ENCODE results near the gene HOXB5. TPM values are rescaled to one million over a fixed set of nuclear protein-coding genes. Genes with fewer than 3 reads are reported as not detected.

The HOXB5 gene
- total RNA-seq, 1 experiment from 2014 or later, result not detected

DNA sequence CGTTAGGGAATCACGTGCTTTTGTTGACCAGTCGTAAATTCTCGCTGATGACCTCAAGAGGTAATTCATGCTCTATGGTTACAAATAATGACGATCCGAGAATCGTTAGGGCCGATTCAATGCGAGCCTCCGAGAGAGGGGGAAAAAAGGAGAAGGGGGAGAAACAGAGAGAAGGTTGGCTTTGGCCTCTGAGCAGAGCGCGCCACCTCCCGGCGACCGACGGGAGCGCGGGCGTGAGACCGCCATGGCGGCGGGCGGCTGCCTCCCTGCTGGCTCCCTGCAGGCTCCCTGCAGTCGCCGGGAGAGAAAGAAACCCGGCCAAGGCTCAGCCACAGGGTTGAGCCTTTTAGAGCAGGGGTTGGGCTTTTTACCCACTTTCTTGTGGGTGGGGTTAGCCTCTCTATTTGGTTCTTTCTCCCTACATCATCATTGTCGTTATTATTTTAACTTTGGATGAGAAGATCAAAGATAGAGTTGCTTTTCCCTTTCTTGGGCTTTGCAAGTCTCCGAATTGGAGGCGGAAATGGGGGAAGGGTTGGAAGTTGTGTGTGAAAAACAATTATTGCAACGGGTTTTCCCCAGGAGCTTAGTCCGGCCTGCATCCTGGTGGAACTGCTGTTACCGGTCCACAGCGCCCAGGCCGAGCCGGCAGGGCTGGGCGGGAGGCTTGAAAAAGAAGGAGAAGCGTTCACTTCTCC is 410 bp upstream of the HOXB5 start:
- Mint-ChIP-seq H3K4me3 (ENCODE audit: unreplicated experiment) (no peak overlapping the region), H3K27ac (ENCODE audit: unreplicated experiment) (no peak overlapping the region), H3K4me1 (ENCODE audit: low read depth, unreplicated experiment) (peaks cover 12% of the 10 kb centered on the region), H3K9me3 (ENCODE audit: unreplicated experiment) (no peaks in the 10 kb centered on the region), H3K36me3 (ENCODE audit: insufficient read depth, unreplicated experiment) (no peaks in the 10 kb centered on the region), H3K27me3 (ENCODE audit: insufficient read depth, unreplicated experiment) (peaks cover 19% of the 10 kb centered on the region)
- H3K4me3 ChIP-seq (ENCODE audit: low read depth, low read length), result no peak overlapping the region
- H3K4me1 ChIP-seq, result peaks cover 23% of the 10 kb centered on the region
- CTCF ChIA-PET, result interaction anchor here (1.0 to 1.8 kb wide), 2 partner anchors 19 to 258 kb away, joined by 3 to 5 read pairs; no protein-coding TSS in a partner anchor
- POLR2A ChIA-PET, result no interaction called here
- peak in 1 of 2 experiments; percentile 62 for DNase-seq
- peaks cover 4% of the 10 kb centered on the region for H3K27me3 ChIP-seq (replicated peaks; ENCODE audit: control insufficient read depth, insufficient read depth, low read length)
- TF ChIP-seq, protein P1, sequence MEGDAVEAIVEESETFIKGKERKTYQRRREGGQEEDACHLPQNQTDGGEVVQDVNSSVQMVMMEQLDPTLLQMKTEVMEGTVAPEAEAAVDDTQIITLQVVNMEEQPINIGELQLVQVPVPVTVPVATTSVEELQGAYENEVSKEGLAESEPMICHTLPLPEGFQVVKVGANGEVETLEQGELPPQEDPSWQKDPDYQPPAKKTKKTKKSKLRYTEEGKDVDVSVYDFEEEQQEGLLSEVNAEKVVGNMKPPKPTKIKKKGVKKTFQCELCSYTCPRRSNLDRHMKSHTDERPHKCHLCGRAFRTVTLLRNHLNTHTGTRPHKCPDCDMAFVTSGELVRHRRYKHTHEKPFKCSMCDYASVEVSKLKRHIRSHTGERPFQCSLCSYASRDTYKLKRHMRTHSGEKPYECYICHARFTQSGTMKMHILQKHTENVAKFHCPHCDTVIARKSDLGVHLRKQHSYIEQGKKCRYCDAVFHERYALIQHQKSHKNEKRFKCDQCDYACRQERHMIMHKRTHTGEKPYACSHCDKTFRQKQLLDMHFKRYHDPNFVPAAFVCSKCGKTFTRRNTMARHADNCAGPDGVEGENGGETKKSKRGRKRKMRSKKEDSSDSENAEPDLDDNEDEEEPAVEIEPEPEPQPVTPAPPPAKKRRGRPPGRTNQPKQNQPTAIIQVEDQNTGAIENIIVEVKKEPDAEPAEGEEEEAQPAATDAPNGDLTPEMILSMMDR (IDR thresholded peaks at IDR 0.05; ENCODE audit: insufficient read depth in 1 of 2, low read depth in 1 of 2, low read length in 1 of 2, severe bottlenecking in 1 of 2, unreplicated experiment in 1 of 2), result peak; percentile 32 to 62
- intact Hi-C loops (cut with micrococcal nuclease; ENCODE audit: unreplicated experiment), result no loop called here
- H3K36me3 ChIP-seq (ENCODE audit: control insufficient read depth, insufficient read depth, low read length), result no peaks in the 10 kb centered on the region
- BruUV-seq (replicated peaks), result no TSS peak
- H3K9me3 ChIP-seq, result no peaks in the 10 kb centered on the region

DNA sequence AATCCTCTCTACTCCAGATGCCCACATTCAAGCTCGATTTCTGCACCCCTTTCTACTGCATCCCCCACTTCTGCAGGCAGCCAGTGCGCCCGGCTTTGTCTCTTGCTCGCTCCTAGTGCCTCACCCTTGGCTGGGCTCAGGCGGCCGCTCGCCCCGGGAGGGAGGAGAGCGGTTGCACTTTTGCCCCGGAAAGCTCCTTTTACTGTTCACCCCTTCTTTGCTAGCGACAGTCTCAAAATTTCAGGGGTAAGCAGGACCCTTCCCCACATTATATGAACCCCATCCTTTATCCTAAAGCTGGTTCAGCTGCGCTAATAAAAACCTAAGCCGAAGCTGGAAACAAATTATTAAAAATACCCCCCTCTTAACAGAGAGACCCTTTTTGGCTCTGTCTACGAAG is 1.0 kb downstream of the HOXB5 start:
- H3K27me3 ChIP-seq (replicated peaks; ENCODE audit: control insufficient read depth, insufficient read depth, low read length), result peaks cover 7% of the 10 kb centered on the region
- no peak overlapping the region for H3K4me3 Mint-ChIP-seq (ENCODE audit: unreplicated experiment)
- H3K36me3 Mint-ChIP-seq (ENCODE audit: insufficient read depth, unreplicated experiment), result no peaks in the 10 kb centered on the region

DNA sequence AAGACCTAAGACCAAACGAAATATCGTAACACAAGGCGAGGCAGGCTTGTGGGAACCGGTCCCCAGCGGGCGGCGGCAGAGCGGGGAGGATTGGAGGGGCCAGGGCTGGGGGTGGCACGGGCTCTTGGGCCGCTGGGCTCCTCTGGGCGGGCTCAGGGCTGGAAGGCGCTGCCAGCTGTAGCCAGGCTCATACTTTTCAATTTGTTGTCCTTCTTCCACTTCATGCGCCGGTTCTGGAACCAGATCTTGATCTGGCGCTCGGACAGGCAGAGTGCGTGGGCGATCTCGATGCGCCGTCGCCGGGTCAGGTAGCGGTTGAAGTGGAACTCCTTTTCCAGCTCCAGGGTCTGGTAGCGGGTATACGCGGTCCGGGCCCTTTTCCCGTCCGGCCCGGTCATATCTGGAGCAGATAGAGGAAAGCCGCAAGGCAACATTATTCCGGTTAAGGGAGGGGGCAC is 1.5 kb downstream of the HOXB5 start:
- Mint-ChIP-seq H3K27ac (ENCODE audit: unreplicated experiment) (no peak overlapping the region), H3K4me1 (ENCODE audit: low read depth, unreplicated experiment) (no peaks in the 10 kb centered on the region), H3K9me3 (ENCODE audit: unreplicated experiment) (no peaks in the 10 kb centered on the region), H3K36me3 (ENCODE audit: insufficient read depth, unreplicated experiment) (no peaks in the 10 kb centered on the region), H3K27me3 (ENCODE audit: insufficient read depth, unreplicated experiment) (peaks cover 18% of the 10 kb centered on the region), H3K4me3 (ENCODE audit: unreplicated experiment) (no peak overlapping the region)
- Histone ChIP-seq H3K27me3 (replicated peaks; ENCODE audit: control insufficient read depth, insufficient read depth, low read length) (peaks cover 8% of the 10 kb centered on the region), H3K4me3 (ENCODE audit: low read depth, low read length) (no peak overlapping the region), H3K4me1 (peaks cover 12% of the 10 kb centered on the region), H3K36me3 (ENCODE audit: control insufficient read depth, insufficient read depth, low read length) (no peaks in the 10 kb centered on the region), H3K9me3 (no peaks in the 10 kb centered on the region)
- intact Hi-C loops (cut with micrococcal nuclease; ENCODE audit: unreplicated experiment), result no loop called here
- ChIA-PET CTCF (interaction anchor here (0.6 to 1.3 kb wide), 4 partner anchors 92 to 287 kb away, joined by 3 to 4 read pairs (median 3); no protein-coding TSS in a partner anchor), POLR2A (no interaction called here)
- TF ChIP-seq, protein P1 (IDR thresholded peaks at IDR 0.05; ENCODE audit: insufficient read depth in 1 of 2, low read depth in 1 of 2, low read length in 1 of 2, severe bottlenecking in 1 of 2, unreplicated experiment in 1 of 2), result no peak
- DNase-seq, result no peak
- no TSS peak for BruUV-seq (replicated peaks)

More for the DNA sequence above, 1.0 kb downstream of the HOXB5 start:
- H3K9me3 Mint-ChIP-seq (ENCODE audit: unreplicated experiment), result no peaks in the 10 kb centered on the region
- Histone ChIP-seq H3K4me1 (peaks cover 16% of the 10 kb centered on the region), H3K36me3 (ENCODE audit: control insufficient read depth, insufficient read depth, low read length) (no peaks in the 10 kb centered on the region), H3K4me3 (ENCODE audit: low read depth, low read length) (no peak overlapping the region), H3K9me3 (no peaks in the 10 kb centered on the region)
- TF ChIP-seq, protein P1 (IDR thresholded peaks at IDR 0.05; ENCODE audit: insufficient read depth in 1 of 2, low read depth in 1 of 2, low read length in 1 of 2, severe bottlenecking in 1 of 2, unreplicated experiment in 1 of 2), result no peak
- CTCF ChIA-PET, result interaction anchor here (0.6 to 1.8 kb wide), 9 partner anchors 9 to 286 kb away, joined by 3 to 5 read pairs (median 3); no protein-coding TSS in a partner anchor
- DNase-seq, result no peak
- intact Hi-C loops (cut with micrococcal nuclease; ENCODE audit: unreplicated experiment), result no loop called here
- POLR2A ChIA-PET, result no interaction called here
- H3K27me3 Mint-ChIP-seq (ENCODE audit: insufficient read depth, unreplicated experiment), result peaks cover 18% of the 10 kb centered on the region
- BruUV-seq (replicated peaks), result no TSS peak
- H3K27ac Mint-ChIP-seq (ENCODE audit: unreplicated experiment), result no peak overlapping the region
- H3K4me1 Mint-ChIP-seq (ENCODE audit: low read depth, unreplicated experiment), result peaks cover under 1% of the 10 kb centered on the region

Measured in Caco-2 (cell line).